HT1080 (cell line): ENCODE measurements around the gene LZTFL1. TPM values are rescaled to one million over a fixed set of nuclear protein-coding genes. Genes with fewer than 3 reads are reported as not detected.
A peak's percentile ranks its signal among the peaks of the same experiment; 100 is the strongest.

Experiments
- DNase-seq: peaks from one replicate; pipeline ENCODE4 v3.0.0-alpha.2; 2015; ENCODE audit warnings: low read depth
- polyA plus RNA-seq, 2 experiments: library from polyadenylated mRNA; depleted of rRNA; stranded (reverse); fragments of >200 nt; gene quantifications; 2 replicates each; pipeline ENCODE4 v1.2.3, GENCODE V29; 2015
- total RNA-seq: library from RNA; depleted of rRNA; stranded (reverse); fragments of >200 nt; shearing (Covaris generic); gene quantifications from 2 replicates; pipeline ENCODE4 v1.2.3, GENCODE V29; 2014; rRNA removed

The LZTFL1 gene
- total RNA-seq: 6.5 and 9.7 TPM in 2 replicates
- polyA plus RNA-seq (2015; cell fraction: cytosol; rRNA removed): 15.2 and 22.6 TPM in 2 replicates
- polyA plus RNA-seq (2015; cell fraction: nucleus; rRNA removed): 20.0 and 24.1 TPM in 2 replicates

DNA sequence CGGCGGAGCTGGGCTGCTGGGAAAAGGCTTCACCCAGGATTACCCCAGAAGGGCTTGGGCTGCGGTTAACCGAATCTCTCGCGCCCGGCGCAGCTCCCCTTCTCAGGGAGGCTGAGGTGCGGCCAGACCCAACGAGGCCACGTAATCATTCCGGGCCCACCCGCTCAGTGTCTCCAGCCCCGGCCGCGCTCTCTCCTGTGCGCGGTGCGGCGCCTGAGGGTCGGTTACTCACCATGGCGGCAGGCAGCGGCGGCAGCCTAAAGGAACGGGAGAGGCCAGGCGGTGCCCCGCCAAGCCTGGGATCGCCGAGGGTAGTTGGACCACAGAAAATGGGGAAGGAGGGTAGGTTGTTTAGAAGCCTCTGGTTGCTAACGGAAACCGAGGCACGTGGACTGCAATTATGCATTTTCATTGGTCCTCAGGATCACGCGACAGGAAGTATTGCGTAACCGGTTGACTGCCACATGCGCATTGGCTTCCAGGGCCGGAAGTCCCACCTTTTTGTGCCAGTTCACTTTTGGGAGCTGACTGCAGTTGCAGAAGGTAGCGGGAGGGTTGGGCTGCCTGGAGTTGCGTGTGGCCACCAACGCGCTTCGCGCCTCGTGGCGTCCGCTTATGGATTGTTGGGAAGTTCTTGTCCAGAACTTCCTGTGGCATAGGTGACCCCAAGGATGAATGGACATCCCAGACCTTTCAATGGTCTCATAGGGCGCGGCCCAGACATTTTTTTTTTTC is at the start of gene LZTFL1:
TSS of gene LZTFL1 (minus strand) at position 363 of the 735 bp plus-strand sequence. CDS start at position 235, 128 bp downstream.
- peak; percentile 95 for DNase-seq

DNA sequence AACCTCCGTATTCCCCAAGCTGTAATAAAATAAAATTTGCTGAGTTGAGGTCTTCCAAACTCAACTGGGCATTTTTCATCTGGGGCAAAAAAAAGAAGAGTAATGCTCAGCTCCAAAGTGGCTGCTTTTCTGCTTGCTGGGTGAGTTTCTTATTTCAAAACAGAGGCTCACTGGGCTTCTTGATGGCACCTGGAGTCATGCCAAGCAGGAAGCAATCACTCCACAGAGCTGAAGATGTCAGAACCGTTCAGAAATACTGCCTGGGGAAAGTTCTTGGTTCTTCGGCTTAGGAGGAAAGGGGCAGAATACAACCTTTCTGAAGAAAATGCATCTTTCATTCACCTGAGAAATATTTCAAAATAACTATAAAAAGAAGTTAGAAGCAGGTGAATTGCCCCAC is 48.5 kb upstream of the LZTFL1 start:
- no peak for DNase-seq

DNA sequence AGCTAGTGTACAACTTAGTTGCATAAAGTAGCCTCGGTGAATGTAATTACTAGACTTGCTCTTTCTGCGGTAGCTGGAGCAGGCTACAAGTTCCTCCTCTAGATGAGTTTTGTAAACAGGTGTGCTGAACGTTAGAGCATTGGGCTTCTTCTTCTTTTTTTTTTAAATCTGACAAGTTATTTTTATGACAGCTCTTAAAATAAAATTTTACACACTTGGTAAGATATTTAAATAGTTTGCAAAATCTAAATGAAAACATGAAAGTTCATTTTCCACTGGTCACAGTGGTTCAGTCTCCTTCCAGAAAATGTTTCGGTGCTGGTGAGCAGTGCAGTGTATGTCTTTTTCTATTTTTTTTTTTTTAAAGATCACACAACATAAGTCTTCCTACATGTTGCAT is 47.4 kb upstream of the LZTFL1 start:
- DNase-seq: no peak

GRCh38 chr3:45887759-45888511 is 46.0 kb upstream of the LZTFL1 start:
- no peak for DNase-seq

GRCh38 chr3:45887285-45887684 is 45.4 kb upstream of the LZTFL1 start:
- no peak for DNase-seq

GRCh38 chr3:45885979-45886705 is 44.2 kb upstream of the LZTFL1 start, which contains the start of gene CCR9:
Gene CCR9, plus strand, starts transcription at chr3:45886543. Its CDS starts 8,391 bp downstream, at chr3:45894934.
- DNase-seq: no peak

GRCh38 chr3:45884368-45885201 is 42.7 kb upstream of the LZTFL1 start:
- no peak for DNase-seq

DNA sequence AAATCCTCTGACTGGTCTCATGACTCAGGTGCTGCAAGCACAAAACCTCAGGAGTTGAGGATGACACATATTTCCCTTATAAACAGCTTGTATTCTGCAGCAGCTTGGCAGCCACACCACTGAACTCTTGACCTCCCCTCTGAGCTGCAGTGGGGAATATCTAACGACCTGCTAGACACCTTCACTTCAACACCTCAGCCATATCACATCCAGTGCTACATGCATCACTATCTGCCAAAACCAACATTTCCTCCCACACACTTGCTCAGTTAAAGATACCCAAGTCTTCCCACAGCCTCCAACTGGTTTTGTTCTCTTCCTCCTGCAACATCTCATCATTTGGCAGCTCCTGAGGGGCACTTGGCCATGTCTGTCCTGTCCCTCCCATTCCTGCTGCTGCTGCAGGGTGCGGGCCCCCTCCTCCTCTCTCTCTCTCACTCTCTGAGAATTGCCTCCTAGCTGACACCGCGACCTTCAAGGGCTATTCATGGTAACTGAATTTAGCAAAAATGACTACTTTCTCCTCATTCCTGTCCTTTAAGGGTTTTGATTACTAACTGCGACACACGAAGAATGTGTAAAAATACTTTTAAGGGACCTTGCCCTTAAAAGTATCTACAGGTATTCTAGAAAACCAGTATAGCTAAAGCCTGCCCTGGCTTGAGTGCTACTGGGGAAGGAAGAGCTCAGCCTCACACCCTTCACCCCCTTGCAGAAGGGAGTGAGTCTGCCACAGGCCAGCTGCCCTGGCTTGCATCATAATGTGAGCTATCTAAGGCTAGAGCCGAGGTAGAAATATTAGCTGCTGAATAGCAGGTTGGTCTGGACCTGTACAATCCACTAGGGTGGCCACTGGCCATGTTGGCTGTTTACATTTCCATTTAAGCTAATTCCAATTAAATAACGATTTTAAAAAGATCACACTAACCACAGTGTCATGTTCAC is 39.4 kb upstream of the LZTFL1 start:
- peak; percentile 59 for DNase-seq

DNA sequence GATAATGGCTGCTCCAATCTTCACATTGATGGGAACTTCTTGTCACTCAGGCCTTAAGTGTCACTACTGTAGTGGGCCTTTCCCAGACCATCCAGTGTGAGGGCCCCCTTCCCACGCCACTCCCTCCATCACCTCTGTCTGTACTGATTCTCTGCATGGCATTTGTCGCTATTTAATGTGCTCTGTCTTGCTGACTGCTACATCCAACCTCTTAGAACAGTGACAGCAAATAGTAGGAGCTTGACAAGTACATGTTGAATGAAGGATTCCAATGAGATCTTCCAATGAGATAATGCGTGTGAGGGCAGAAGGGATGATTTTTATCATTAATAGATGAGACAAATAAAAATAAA is 38.8 kb upstream of the LZTFL1 start:
- DNase-seq: no peak

- no peak for DNase-seq
Measured at GRCh38 chr3:45878124-45878523, 36.2 kb upstream of the LZTFL1 start.

DNA sequence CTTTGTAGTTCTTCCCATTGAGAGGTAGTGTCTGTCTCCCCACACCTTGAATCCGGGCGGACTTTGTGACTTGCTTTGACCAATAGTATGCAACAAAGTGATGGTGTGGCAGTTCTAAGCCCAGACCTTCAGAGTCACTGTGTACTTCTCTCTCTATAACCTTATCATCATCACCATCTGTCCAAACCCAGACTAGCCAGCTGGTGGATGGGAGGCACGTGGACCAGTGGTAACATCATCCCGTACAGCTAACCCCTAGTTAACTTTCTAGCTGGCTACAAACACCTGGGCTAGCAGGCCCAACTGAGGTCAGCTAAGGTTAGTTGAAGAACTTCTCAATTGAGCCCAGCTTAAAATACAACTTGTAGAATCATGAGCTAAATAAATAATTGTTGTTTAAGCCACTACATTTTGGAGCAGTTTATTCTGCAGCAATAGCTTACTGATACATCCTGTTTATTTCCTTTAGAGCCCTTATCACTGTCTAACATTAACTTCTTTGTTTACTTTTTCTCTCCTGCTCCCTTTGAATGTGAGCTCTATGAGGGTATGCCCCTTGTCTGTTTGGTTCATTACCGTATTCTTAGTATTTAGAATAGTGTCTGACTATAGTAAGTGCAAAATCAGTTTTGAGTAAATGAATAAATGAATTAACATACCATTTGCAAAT is 32.9 kb upstream of the LZTFL1 start:
- no peak for DNase-seq

DNA sequence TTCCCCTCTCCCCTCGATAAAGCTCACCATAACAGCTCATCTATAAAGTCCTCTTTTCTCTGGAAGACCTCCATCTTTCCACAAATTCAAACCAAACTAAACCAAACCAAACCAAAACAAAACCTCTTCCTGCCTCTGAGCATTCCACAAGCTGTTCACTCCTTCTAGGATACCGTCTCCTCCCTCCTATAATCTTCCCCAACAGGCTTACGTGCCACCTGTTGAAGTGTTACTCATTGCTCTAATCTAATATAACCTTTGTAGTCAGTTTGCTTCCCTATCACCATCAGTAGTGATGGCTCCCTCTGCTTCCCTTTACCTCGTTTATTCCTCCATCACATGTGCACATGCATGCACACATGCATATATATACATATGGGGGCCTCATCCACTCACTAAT is 31.7 kb upstream of the LZTFL1 start:
- no peak for DNase-seq

GRCh38 chr3:45873036-45873435 is 31.1 kb upstream of the LZTFL1 start:
- no peak for DNase-seq

- DNase-seq: no peak
Measured at GRCh38 chr3:45872569-45872968, 30.6 kb upstream of the LZTFL1 start.

- DNase-seq: no peak
Measured at GRCh38 chr3:45871780-45872179, 29.9 kb upstream of the LZTFL1 start.

DNA sequence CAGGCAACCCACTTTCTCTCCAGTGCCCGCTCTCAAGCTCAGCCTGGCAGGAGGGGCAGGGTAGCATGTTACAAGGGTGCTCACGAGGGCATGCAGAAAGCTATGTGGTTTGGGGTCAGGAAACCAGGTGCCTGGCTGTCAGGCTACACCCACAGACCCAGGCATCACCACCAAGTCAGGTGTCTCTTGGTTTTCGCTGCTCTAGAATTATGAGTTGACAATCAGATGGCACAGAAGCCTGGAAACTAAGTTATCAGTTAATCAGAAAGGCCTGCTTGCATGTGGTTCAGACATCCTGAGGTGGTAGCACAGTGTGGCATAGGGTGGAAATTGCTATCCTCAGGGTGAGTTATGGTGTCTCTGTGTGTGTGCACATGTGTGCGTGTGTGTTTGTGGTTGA is 28.2 kb upstream of the LZTFL1 start:
- DNase-seq: no peak

DNA sequence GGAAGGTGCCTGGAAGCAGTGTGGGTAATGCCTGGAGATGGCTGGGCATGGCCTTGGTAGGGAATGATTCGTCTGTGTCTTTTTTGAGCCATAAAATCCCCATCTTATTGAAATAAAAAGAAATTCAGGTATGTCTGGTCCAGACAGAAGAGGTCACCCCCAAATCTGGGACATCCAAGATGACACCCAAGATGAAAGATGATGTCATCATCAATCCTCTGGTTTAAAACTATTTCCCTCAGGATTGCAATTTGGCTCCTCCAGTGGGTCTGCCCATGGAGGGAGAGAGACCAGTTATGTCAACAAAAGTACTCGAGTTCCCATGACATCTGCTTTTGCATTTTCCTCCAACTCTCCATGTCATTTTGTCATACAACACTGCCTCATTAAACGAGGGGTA is 27.7 kb upstream of the LZTFL1 start:
- no peak for DNase-seq

DNA sequence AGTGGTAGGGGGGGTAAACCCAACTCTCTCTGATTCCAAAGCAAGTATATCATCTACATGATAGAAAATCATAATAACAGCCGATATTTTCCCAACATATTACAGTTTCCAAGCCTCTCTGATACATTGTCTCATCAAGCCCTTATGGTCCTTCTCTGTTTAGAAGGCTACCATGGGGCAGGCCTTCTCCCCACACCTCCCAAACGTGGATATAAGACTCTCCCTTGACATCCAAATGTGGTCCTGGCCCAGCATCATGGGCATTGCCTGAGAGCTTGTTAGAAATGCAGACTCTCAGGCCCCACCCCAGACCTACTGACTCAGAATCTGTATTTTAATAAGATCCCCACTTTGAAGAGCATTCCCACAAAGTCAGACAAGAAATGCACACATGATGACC is 26.7 kb upstream of the LZTFL1 start:
- no peak for DNase-seq

DNA sequence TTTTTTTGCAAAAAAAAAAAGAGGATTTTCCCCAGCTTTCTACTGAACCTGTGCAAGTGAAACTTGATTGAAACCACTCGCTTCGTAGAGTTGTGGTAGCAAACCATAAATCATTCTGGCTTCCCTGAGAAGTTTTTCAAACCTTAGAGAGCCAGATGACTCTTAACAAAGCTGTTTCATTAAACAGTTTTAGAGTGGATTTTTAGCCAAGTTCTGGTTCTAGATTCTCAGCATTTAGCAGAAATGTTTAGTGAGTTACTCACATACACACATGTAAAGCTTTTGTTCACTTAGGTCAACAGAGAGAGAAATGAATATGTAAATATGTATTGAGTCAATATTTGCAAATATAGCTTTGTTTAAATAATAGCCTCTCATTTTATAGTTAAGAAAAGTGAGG is 26.3 kb upstream of the LZTFL1 start:
- DNase-seq: no peak
